ENCODE results near the gene NMRAL1. TPM values are rescaled to one million over a fixed set of nuclear protein-coding genes. Genes with fewer than 3 reads are reported as not detected.

The NMRAL1 gene
- total and polyA plus RNA-seq, 9 donors, result 15.0 to 72.7 (median 51.5) TPM

DNA sequence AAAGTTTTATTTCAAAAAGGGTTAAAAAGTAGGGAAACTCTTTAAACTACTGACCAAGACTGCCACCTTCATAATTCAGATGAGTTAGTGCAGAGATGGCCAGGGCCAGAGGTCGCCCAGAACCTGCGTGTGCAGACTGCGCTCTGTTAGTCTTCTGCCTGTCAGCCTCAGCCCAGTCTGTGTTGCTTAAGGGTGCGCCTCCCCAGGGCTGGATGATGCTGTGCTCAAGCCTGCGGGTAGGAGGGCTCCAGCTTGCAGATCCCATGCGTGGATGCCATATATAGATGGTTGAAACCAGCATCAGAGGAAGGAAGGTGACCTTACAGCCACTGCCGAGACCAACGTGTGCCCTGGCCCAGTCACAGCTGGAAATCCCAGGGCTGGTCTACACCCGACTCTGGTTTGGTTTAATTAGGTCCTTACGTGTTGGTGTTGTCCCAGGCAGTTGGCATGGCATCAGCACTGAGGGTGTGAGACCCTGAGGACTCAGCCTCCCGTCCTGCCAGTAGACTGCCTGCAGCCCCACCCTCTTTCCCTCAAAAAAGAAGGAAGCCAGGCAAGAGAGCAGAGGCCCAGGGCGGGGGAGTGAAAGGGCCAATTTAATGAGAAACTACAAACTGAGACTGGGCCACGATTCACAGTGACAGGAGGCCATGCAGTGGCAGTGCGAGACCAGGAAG, 36.5 kb upstream of the NMRAL1 start:
- WGBS, 3 donors, result 63 to 70% (median 70%) methylated on average over 14 of the region's 14 CpGs
- no peaks in the 10 kb centered on the region for H3K36me3 ChIP-seq

DNA sequence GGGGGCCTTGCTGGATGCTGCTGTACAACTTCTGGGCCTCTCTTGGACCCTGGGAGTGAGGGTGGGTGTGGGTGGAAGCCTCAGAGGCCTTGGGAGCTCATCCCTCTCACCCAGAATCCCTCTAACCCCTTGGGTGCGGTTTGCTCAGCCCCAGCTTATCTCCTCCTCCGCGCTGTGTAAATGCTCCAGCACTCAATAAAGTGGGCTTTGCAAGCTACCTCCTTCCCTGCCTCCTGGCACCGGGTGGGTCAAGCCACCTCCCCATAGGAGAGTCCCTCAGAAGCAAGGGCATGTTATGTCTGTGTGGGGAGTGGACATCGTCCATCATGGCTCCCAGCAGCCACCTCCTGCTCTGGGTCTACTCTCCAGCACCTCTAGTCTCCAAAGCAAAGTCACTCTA, 35.7 kb upstream of the NMRAL1 start:
- Histone ChIP-seq H3K9me3 (no peaks in the 10 kb centered on the region), H3K4me1 (ENCODE audit: insufficient read depth) (no peaks in the 10 kb centered on the region), H3K27ac (no peak overlapping the region), H3K36me3 (no peaks in the 10 kb centered on the region), H3K27me3 (no peaks in the 10 kb centered on the region), H3K4me3 (no peak overlapping the region)
- no peak for TF ChIP-seq CTCF (IDR thresholded peaks at IDR 0.05)
- no peak for TF ChIP-seq EP300 (IDR thresholded peaks at IDR 0.05)
- no peak for TF ChIP-seq POLR2A (IDR thresholded peaks at IDR 0.05)
- intact Hi-C loops (cut with DNase I), result loop anchor here in 1 of 4 donors (10.0 kb wide), 1 partner anchor 75 kb away; no protein-coding TSS in a partner anchor
- WGBS, 3 donors, result 62 to 68% (median 62%) methylated on average over 5 of the region's 5 CpGs
- DNase-seq, result no peak

More for the DNA sequence above, 36.5 kb upstream of the NMRAL1 start:
- DNase-seq, result no peak
- H3K27ac ChIP-seq, result no peak overlapping the region
- no peaks in the 10 kb centered on the region for H3K4me1 ChIP-seq (ENCODE audit: insufficient read depth)
- no peaks in the 10 kb centered on the region for H3K27me3 ChIP-seq
- H3K4me3 ChIP-seq, result no peak overlapping the region
- intact Hi-C loops (cut with DNase I), result loop anchor here in 1 of 4 donors (10.0 kb wide), 1 partner anchor 74 kb away; no protein-coding TSS in a partner anchor
- H3K9me3 ChIP-seq, result no peaks in the 10 kb centered on the region
- no peak for TF ChIP-seq EP300 (IDR thresholded peaks at IDR 0.05)
- TF ChIP-seq POLR2A (IDR thresholded peaks at IDR 0.05), result no peak
- no peak for TF ChIP-seq CTCF (IDR thresholded peaks at IDR 0.05)

- intact Hi-C loops (cut with DNase I), result loop anchor here in 2 of 4 donors (10.0 kb wide), 3 partner anchors 45 to 235 kb away; partner anchors contain the start of gene C16orf96 (in 1 of the 2)
- no peak for DNase-seq
- TF ChIP-seq EP300 (IDR thresholded peaks at IDR 0.05), result no peak
- TF ChIP-seq POLR2A (IDR thresholded peaks at IDR 0.05), result no peak
- no peak for TF ChIP-seq CTCF (IDR thresholded peaks at IDR 0.05)
- H3K4me1 ChIP-seq (ENCODE audit: insufficient read depth), result no peaks in the 10 kb centered on the region
- 81 to 83% (median 82%) methylated on average over 8 of the region's 8 CpGs for WGBS, 3 donors
- H3K36me3 ChIP-seq, result no peaks in the 10 kb centered on the region
- no peaks in the 10 kb centered on the region for H3K9me3 ChIP-seq
- no peaks in the 10 kb centered on the region for H3K27me3 ChIP-seq
- no peak overlapping the region for H3K27ac ChIP-seq
- H3K4me3 ChIP-seq, result no peak overlapping the region
Observed at GRCh38 chr16:4509420-4509819, 35.0 kb upstream of the NMRAL1 start.

GRCh38 chr16:4508806-4509205, 34.4 kb upstream of the NMRAL1 start:
- no peaks in the 10 kb centered on the region for H3K27me3 ChIP-seq
- no peak overlapping the region for H3K4me3 ChIP-seq
- DNase-seq, result no peak
- no peak overlapping the region for H3K27ac ChIP-seq
- no peaks in the 10 kb centered on the region for H3K36me3 ChIP-seq
- TF ChIP-seq EP300 (IDR thresholded peaks at IDR 0.05), result no peak
- TF ChIP-seq CTCF (IDR thresholded peaks at IDR 0.05), result no peak
- no peak for TF ChIP-seq POLR2A (IDR thresholded peaks at IDR 0.05)
- H3K9me3 ChIP-seq, result no peaks in the 10 kb centered on the region
- intact Hi-C loops (cut with DNase I), result loop anchor here in 2 of 4 donors (10.0 kb wide), 3 partner anchors 46 to 236 kb away; partner anchors contain the start of gene C16orf96 (in 1 of the 2)
- H3K4me1 ChIP-seq (ENCODE audit: insufficient read depth), result no peaks in the 10 kb centered on the region
- WGBS, 3 donors, result 94 to 97% (median 96%) methylated on average over 3 of the region's 3 CpGs

Measured in ovary (tissue), 9 donors.